GM19099 (cell line): ENCODE measurements around the gene CEP192.

Source experiments
- POLR2A ChIP-seq: IDR thresholded peaks from 3 replicates; pipeline ENCODE4 v1.6.1; 2011; ENCODE audit warnings: low read depth; ENCODE audit not compliant: insufficient read length; ENCODE audit errors: extremely low read depth

CEP192 gene

GRCh38 chr18:13014232-13014631, 23.1 kb downstream of the CEP192 start:
- TF ChIP-seq POLR2A = no peak

- no peak for TF ChIP-seq POLR2A
Observed at GRCh38 chr18:13014818-13015217, 23.7 kb downstream of the CEP192 start.

- TF ChIP-seq POLR2A = no peak
Observed at GRCh38 chr18:13017247-13017875, 26.2 kb downstream of the CEP192 start.

GRCh38 chr18:13018374-13018773, 27.2 kb downstream of the CEP192 start:
- no peak for TF ChIP-seq POLR2A

- TF ChIP-seq POLR2A = no peak
Observed at GRCh38 chr18:13019301-13019700, 28.1 kb downstream of the CEP192 start.

GRCh38 chr18:13022644-13023043, 31.5 kb downstream of the CEP192 start:
- TF ChIP-seq POLR2A = no peak

- no peak for TF ChIP-seq POLR2A
Observed at GRCh38 chr18:13025233-13025632, 34.1 kb downstream of the CEP192 start.

- no peak for TF ChIP-seq POLR2A
Observed at GRCh38 chr18:13026583-13027270, 35.6 kb downstream of the CEP192 start.

GRCh38 chr18:13028869-13029268, 37.7 kb downstream of the CEP192 start:
- no peak for TF ChIP-seq POLR2A

- no peak for TF ChIP-seq POLR2A
Observed at GRCh38 chr18:13032173-13032572, 41.0 kb downstream of the CEP192 start.

- TF ChIP-seq POLR2A = no peak
Observed at GRCh38 chr18:13035249-13035914, 44.2 kb downstream of the CEP192 start.

- TF ChIP-seq POLR2A = no peak
Observed at GRCh38 chr18:13036622-13037320, 45.6 kb downstream of the CEP192 start.

GRCh38 chr18:13039806-13040205, 48.6 kb downstream of the CEP192 start:
- TF ChIP-seq POLR2A = no peak

GRCh38 chr18:13043066-13043465, 51.9 kb downstream of the CEP192 start:
- TF ChIP-seq POLR2A = no peak

GRCh38 chr18:13048061-13048595, 57.0 kb downstream of the CEP192 start:
- TF ChIP-seq POLR2A = no peak

GRCh38 chr18:13051159-13051558, 60.0 kb downstream of the CEP192 start:
- no peak for TF ChIP-seq POLR2A

- TF ChIP-seq POLR2A = no peak
Observed at GRCh38 chr18:13051950-13052349, 60.8 kb downstream of the CEP192 start.
